ENCODE data around the gene ZNF433.
"Not testable (repeated sequence)": the region's sequence is repeated elsewhere in the genome, so short reads cannot be mapped to it uniquely, and the experiment has no call there.

ZNF433 gene

DNA sequence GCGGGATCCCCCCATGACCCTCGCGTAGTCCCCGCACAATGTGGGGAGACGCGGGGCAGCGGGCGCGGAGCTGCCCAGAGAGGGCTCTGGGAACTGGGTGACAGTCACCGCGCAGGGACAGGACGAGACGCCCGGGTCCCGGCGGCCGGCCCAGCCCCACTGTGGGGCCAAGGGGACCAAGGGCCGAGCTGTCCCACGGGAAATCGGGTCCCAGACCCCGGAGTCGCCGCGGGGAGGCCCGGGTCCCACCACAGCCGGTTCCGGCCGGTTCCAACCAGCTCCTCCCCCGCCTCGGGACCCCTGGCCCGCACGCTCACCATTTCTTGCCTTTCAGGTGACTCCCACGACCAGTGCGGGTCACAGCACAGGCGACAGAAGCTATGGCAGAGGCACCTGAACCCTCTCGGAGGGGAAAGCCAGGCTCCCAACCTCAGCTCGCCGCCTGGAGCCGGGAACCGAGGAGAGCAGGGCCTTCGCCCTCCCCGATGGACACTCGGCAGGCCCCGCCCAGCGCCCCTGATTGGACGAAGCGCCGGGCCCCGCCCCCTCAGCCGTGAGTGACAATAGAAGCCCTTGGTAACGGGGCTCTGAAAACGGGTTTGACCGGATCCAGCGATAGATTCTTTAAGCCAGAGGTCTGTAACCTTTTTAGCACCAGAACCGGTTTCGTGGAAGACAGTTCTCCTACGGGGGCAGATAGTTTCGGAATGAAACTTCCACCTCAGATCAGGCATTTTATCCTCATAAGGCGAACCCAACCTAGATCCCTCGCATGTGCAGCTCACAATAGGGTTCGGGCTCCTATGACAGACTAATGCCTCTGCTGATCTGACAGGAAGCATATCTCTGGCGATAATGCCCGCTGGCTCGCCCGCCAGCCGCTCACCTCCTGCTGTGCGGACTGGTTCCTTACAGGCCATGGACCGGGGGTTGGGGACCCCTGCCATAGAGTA is at the start of gene ZNF433:
ZNF433 (minus strand) TSS at position 460 of the 953 bp plus-strand sequence; CDS start at position 320, 140 bp downstream.
- DNase-seq, result peak; percentile 49

DNA sequence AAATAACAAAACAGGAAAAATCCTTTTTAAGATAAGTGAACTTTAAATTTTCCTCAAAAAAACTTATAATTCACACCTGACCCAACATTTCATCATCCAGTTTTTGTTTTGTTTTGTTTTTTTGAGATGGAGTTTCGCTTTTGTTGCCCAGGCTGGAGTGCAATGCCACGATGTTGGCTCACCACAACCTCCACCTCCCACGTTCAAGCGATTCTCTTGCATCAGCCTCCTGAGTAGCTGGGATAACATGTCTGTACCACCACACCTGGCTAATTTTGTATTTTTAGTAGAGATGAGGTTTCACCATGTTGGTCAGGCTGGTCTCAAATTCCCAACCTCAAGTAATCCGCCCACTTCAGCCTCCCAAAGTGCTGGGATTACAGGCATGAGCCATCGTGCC is 47.9 kb upstream of the ZNF433 start:
- not testable (repeated sequence) for DNase-seq

DNA sequence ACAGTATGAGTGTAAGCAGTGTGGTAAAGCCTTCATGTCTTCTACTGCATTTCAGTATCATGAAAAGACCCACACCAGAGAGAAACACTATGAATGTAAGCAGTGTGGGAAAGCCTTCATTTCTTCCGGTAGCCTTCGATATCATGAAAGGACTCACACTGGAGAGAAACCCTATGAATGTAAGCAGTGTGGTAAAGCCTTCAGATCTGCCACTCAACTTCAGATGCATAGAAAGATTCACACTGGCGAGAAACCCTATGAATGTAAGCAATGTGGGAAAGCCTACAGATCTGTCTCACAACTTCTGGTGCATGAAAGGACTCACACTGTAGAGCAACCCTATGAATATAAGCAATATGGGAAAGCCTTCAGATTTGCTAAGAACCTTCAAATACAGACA is 41.9 kb upstream of the ZNF433 start:
- no peak for DNase-seq

DNA sequence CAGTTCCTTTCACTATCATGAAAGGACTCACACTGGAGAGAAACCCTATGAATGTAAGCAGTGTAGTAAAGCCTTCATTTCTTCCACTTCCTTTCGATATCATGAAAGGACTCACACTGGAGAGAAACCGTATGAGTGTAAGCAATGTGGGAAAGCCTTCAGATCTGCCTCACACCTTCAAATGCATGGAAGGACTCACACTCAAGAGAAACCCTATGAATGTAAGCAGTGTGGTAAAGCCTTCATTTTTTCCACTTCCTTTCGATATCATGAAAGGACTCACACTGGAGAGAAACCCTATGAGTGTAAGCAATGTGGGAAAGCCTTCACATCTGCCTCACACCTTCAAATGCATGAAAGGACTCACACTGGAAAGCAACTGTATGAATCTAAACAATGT is 40.9 kb upstream of the ZNF433 start:
- DNase-seq, result not testable (repeated sequence)

DNA sequence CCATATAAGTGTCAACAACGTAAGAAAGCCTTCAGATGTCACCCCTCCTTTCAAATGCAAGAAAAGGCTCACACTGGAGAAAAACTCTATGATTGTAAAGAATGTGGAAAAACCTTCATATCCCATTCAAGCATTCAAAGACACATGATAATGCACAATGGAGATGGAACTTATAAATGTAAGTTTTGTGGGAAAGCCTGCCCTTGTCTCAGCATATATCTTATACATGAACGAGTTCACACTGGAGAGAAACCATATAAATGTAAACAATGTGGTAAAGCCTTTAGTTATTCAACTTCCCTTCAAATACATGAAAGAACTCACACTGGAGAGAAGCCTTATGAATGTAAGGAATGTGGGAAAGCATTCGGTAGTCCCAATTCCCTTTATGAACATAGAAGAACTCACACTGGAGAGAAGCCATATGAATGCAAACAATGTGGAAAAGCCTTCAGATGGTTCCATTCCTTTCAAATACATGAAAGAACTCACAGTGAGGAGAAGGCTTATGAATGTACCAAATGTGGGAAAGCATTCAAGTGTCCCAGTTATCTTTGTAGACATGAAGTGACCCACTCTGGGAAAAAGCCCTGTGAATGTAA is 40.2 kb upstream of the ZNF433 start:
- no peak for DNase-seq

DNA sequence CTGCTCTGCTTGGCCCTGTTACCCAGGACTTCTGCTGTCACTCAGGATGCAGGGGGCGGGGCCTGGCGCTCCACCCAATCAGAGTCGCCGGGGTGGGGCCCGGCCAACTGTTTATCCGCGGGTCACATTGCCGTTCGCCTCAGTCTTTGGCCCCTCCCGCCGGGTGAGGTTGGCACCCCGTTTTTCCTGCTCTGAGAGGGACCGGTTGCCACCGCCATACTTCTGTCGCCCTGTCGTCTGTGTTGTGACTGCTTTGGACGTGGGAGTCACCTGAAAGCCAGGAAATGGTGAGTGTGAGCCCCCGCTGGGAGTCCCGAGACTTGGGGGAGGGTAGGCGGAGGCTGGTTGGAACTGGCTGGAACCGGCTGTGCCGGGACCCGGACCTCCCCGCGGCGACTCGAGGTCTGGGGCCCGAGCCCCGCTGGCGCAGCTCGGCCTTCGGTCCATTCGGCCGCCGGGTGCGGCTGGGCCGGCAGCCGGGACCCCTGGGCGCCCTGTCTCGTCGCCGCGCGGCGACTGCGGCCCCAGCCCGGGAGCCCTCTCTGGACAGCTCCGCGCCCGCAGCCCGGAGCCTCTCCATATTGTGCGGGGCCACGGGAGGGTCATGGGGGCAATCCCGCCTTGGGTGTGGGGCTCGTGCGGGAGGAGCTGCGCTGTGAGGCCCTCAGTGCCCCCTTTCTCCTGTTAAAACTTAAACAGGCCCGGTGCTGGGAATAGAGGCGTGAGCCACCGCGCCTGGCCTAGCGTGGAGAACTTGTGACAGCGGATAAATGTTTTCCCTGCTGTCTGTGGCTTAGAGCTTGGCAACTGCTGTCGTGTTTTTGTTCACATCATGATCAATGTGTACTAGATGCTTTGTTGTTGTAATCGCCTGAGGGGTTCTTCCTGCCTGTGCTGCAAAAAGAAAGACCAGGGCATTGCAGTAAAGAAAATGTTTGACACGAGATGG is 29.4 kb upstream of the ZNF433 start, which contains the start of gene ZNF844:
ZNF844 (plus strand) TSS at position 142 of the 949 bp plus-strand sequence; CDS start at position 285, 143 bp downstream.
- peak; percentile 56 for DNase-seq

DNA sequence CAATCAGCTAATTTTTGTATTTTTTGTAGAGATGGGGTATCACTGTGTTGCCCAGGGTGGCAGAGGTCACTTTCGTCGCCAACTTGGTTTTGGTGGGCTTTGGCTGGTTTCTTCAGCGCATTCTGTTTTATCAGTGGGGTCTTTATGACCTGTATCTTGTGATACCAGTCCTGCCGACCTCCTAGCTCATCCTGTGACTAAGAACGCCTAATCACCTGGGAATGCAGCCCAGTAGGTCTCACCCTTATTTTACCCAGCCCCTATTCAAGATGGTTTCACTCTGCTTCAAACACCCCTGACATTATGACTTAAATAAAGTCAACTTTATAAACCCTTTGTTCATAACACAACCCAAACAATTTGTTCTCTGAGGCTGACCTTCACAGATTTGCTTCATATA is 20.3 kb upstream of the ZNF433 start:
- DNase-seq, result no peak

DNA sequence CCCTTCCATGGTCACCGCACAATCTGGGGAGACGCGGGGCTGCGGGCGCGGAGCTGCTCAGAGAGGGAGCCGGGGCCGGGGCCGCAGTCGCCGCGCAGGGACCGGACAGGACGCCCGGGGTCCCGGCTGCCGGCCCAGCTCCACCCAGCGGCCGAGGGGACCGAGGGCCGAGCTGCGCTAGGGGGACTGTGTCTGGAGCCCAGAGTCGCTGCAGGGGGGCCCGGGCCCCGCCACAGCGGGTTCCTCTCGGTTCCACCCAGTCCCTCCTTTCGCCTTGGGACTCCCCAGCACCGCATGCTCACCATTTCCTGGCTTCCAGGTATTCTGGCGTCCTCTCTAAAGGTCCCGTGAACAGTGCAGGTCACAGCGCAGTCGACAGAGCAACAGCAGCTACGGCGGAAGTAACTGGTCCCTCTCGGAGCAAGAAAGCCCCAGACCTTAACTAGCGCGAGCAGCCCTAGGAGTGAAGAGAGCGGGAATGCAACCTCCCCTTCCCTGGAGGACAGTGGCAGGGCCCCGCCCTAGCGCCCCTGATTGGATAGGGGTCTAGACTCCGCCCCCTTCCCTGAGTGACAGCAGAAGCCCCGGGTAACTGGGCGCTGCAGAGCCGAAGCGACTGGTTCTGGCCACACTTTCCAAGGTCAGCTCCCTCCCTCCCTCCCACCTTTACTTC is 17.2 kb upstream of the ZNF433 start, which contains the start of gene ZNF878:
ZNF878 (minus strand) TSS at position 465 of the 673 bp plus-strand sequence; CDS start at position 305, 160 bp downstream.
- peak; percentile 48 for DNase-seq

DNA sequence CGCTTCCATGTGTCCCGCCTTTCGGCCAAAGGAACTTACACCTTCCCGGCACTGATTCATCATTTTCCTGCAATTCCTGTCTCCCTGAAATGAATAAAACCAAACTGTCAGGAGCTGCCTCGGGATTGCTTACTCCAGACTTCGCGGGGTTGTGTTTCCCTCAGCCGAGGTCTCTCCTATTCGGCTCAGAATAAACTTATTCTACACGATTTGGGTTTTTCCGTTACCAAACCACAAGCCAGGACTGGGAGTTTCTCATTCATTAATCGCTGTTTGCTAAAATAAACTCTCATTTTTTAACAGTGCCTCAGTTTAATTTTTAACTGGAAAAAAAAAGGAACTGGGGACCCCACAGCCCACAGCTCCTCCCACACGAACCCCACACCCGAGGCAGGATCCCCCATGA is 16.6 kb upstream of the ZNF433 start:
- DNase-seq, result no peak

DNA sequence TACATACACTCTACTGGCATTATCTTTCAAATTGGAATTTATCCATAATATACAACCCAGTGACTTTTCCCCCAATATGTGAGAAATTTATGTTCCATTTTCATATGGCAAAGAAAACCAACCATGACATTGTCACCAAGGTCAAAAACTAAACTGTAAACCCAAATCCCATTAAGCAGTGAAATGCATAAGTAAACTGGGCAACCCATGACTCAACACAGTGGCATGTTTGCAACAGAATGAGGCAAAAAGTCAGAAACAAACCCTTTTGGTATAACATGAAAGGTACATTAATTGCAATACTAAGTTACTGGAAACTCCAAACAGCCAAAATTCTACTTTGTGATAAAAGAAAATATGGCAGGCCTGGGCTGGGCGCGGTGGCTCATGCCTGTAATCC is 12.4 kb upstream of the ZNF433 start:
- DNase-seq, result no peak

DNA sequence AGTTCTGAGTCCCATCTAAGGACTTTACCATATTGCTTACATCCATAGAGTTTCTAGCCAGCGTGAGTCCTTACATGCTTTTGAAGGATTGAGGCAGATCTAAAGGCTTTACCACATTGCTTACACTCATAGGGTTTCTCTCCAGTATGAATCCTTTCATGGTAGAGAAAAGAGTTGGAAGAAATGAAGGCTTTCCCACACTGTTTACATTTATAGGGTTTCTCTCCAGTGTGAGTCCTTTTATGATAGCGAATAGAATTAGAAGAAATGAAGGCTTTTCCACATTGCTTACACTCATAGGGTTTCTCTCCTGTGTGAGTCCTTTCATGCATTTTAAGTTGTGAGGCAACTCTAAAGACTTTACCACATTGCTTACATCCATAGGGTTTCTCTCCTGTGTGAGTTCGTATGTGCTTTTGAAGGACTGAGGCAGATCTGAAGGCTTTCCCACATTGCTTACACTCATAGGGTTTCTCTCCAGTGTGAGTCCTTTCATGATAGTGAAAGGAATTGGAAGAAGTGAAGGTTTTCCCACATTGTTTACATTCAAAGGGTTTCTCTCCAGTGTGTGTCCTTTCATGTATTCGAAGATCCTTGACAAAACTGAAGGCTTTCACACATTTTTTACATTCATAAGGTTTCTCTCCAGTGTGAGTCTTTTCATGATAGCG is 8.4 kb upstream of the ZNF433 start:
- no peak for DNase-seq

DNA sequence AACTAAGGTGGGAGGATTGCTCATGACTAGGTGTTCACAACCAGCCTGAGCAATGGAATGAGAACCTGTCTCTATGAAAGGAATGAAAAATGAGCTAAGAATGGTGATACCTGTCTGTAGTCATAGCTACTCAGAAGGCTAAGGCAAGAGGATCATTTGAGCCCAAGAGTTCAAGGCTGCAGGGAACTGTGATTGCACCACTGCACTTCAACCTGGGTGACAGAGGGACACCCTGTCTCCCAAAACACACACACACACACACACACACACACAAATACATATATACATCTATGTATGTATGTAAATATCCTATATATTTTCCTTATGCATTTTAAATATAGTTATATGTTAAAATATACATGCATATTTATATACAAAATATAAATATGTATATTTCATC is 7.4 kb upstream of the ZNF433 start:
- DNase-seq, result no peak

DNA sequence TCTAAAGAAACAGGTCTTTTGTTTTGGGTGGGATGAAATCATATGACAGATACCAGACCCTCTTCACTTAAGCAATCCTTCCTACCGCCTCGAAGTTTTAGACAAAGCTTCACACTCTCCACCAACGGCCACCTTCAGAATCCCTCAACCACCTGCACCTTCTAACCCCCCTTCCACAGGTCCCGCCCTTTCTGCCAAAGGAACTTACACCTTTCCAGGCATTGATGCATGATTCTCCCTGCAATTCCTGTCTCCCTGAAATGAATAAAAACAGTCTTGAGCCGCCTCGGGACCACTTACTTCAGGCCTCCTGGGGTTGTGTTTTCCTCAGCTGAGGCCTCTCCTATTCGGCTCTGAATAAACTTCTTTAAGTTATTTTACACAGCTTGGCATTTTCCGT is 859 bp downstream of the ZNF433 start:
- no peak for DNase-seq

DNA sequence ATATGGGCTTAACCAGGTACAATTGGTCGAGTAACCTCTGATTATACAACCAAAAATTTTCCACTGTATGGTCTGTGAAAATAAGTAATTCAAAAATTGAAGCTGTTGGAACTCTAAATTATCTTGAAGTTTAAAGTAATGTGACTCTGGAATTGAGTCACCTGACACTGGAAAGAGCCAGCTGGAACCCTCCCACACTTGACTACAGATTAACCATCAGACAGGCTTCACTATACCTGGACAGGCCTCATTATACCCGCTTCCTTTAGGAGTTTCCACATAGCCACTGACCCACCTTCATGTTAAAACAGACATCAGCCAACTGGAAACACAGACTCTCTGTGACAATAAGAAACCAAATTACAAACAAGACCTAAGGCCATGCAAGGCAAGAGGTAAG is 1.3 kb downstream of the ZNF433 start:
- no peak for DNase-seq

DNA sequence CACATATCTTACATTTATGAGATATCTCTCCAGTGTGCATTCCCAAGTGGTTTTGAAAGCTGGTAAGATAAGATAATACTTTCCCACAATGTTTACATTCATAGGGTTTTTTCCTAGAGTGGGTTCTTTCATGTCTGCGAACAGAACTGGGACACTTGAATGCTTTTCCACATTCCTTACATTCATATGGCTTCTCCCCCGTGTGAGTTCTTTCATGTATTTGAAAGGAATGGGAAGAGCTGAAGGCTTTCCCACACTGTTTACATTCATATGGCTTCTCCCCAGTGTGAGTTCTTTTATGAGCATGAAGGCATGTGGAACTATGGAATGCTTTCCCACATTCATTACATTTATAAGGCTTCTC is 19.7 kb downstream of the ZNF433 start:
- DNase-seq, result no peak

DNA sequence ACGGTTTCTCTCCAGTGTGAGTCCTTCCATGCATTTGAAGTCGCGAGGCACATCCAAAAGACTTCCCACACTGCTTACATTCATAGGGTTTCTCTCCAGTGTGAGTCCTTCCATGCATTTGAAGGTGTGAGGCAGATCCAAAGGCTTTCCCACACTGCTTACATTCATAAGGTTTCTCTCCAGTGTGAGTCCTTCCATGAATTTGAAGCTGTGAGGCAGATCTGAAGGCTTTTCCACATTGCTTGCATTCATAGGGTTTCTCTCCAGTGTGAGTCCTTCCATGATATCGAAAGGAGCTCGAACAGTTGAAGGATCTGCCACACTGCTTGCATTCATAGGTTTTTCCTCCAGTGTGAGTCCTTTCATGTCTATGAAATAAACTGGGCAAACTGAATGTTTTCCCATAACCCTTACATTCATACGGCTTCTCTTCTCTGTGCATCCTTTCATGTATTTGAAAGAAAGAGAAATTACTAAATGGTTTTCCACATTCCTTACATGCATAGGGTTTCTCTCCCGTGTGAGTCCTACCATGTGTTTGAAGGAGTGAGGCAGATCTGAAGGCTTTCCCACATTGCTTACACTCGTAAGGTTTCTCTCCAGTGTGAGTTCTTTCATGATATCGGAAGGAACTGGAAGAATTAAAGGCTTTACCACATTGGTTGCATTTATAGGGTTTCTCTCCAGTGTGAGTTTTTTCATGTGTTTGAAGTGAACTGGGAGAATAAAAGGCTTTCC is 20.3 kb downstream of the ZNF433 start:
- no peak for DNase-seq

DNA sequence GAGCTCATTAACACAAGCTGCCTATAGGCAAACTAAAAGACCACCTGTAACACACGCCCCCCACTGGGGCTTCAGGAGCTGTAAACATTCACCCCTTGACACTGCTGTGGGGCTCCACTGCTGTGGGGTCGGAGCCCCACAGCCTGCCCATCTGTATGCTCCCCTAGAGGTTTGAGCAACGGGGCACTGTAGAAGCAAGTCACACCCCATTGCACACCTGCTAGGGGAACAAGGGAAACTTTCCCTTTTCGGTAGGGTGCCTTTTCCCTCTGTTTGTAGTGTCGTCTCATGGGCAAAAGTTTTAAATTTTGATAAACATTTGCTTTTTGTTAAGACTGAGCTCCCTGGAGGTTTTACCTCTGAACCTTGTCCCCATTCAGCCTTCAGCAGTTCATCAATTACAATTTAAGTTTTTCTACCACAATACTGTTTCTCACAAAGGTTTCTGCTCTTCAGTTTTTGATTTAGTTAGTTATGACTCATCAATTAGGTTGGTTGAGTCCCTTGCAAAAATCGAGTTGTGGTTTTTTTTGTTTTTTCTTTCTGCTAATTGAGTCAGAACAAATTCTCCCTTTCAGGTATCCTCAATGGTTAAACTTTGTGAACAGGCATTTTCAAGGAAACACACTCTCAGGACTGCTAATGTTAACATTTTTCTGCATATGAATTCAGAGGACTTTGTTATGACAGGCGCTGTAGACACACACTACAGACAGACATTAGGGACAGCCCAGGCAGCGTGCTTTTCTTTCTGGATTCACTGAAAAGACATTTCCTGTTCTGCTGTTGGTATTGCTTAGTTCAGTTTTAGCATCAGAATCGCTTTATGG is 35.1 kb downstream of the ZNF433 start:
- peak; percentile 76 for DNase-seq

DNA sequence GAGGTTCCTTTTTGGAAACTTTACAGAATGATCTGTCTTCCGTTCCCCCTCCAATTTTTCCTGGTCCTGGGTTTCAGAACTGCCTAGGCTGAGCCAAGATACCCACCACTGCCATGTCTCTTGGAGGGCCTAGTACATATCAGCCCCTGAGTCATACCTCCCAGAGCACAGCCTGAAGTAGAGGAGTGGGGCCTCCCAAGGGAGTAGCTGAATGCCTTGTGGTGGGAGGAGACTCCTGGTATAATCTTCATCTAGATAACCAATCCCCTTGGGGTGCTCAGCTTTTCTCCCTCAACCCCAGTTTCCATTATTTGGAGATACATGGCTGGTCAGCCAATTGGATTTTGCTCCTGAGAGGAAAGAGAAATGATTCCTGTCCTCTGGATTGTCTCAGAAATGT is 40.3 kb downstream of the ZNF433 start:
- DNase-seq, result no peak

DNA sequence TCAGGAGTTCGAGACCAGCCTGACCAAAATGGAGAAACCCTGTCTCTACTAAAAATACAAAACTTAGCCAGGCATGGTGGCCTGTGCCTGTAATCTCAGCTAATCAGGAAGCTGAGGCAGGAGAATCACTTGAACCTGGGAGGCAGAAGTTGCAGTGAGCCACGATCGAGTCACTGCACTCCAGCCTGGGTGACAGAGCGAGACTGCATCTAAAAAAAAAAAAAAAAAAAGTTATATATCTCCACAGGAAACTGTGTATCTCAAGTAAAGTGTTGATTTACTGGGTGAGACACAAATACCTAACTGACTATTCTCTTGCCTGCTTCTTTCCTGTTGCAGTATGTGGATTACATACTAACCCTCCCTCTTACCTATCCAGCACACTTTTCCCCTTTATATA is 43.6 kb downstream of the ZNF433 start:
- not testable (repeated sequence) for DNase-seq

DNA sequence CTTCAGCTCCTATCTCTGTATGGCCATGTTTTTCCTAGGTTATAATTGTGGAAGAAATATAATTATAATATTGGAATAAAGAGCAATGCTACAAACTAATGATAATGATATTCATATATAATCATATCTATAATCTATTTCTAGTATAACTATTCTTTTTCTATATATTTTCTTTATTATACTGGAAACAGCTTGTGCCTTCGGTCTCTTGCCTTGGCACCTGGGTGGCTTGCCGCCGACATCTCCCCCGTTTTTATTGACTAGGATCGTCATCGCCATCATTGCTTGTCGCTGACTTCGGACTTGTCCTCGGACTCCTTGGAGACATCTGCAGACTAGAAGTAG is 46.4 kb downstream of the ZNF433 start:
- DNase-seq, result no peak

All from activated CD4-positive, alpha-beta T cell treated with anti-CD3 and anti-CD28 coated beads, Interleukin-10, Interleukin-2, amounts not matched to agents 100 ng/mL and 50 ng/mL, durations not matched to agents 16 hours and 8 hours (primary cell).